ENCODE data around the gene ARFRP1. TPM values are rescaled to one million over a fixed set of nuclear protein-coding genes. Genes with fewer than 3 reads are reported as not detected.
A peak's percentile ranks its signal among the peaks of the same experiment; 100 is the strongest.

ARFRP1 gene
- polyA plus RNA-seq, 1 experiment, result 23.8 TPM

DNA sequence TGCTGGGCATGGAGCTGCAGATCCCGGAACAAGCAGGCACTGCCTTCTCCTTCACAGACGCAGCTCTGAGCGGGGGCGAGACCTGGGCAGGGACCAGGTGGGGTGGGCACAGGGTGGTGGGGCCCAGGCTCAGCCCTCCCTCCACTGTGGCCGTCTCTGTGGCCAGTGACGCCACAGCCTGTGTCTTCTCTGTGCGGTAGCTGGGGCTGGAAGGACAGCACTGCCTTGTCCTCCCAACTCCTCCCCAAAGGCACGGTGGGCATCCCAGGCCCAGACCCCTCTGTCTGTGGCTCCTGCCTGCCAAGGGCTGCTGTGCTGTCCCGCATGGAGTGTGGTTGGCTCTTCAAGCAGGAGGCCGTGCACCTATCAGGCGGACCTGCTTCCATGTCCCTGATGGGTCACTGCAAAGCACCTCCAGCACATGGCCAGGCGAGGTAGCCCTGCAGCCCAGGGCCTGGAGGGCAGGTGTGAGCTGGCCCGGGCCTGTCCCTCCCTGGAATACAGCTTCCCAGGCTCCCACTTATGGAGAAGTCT, 26.1 kb downstream of the ARFRP1 start:
- H3K27me3 ChIP-seq (ENCODE audit: control insufficient read depth, insufficient read depth, low read length), result no peaks in the 10 kb centered on the region
- CTCF ChIA-PET, result interaction anchor here (1.1 kb wide), 1 partner anchor 177 kb away, joined by 3 read pairs; no protein-coding TSS in a partner anchor
- DNase-seq (ENCODE audit: low read depth, low spot score), result no peak
- peak overlapping the region; percentile 97 for H3K27ac ChIP-seq (ENCODE audit: low read depth, low read length)
- no peak for TF ChIP-seq CTCF (IDR thresholded peaks at IDR 0.05; ENCODE audit: low read depth, low read length)
- H3K4me3 ChIP-seq (ENCODE audit: low read depth, low read length), result no peak overlapping the region
- POLR2A ChIA-PET, result interaction anchor here (0.6 to 2.3 kb wide), 7 partner anchors 10 to 183 kb away, joined by 3 to 14 read pairs (median 3); partner anchors contain the start of genes GMEB2, PTK6, RTEL1 and STMN3
- peaks cover 16% of the 10 kb centered on the region for H3K9me3 ChIP-seq (ENCODE audit: control insufficient read depth, insufficient read depth, low read length)

DNA sequence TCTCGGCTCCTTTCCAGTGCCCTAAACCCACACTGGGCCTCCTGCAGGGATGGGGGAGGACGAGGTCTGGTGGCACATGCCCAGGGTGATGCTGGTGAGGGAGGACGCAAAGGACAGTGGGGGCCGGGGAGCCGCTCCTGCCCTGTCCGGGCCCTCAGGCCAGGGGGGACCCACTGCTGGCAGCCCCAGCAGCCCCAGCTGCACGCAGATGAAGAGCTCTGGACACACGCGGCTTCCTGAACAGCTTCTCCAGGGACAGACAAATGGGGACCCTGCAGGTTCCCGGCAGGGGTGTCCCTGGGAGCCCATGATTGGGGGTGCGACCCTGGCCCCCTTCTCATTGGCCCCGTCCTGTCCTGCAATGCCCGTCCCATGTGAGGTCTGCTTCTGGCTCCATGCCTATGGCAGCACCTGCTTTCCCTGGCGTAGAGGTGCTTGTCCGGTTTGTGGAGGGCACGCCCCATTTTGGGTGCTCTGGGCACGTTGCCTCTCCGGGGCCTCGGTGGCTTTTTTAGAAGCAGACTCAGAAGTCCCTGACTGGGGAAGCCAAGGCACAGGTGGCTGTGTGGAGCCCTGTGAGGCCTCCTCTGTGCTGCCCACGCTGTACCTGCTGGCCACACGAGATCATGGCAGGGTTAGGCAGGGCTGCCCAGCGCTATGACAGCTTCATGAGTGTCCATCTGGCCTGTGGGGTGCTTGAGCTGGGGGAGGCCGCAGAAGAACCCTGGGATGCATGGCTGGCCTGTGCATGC, 26.7 kb downstream of the ARFRP1 start:
- Histone ChIP-seq H3K27ac (ENCODE audit: low read depth, low read length) (peak overlapping the region; percentile 97), H3K4me3 (ENCODE audit: low read depth, low read length) (no peak overlapping the region), H3K27me3 (ENCODE audit: control insufficient read depth, insufficient read depth, low read length) (no peaks in the 10 kb centered on the region), H3K9me3 (ENCODE audit: control insufficient read depth, insufficient read depth, low read length) (peaks cover 16% of the 10 kb centered on the region)
- POLR2A ChIA-PET, result interaction anchor here (0.6 to 2.3 kb wide), 2 partner anchors 23 to 110 kb away, joined by 4 to 14 read pairs; partner anchors contain the start of gene RTEL1
- DNase-seq (ENCODE audit: low read depth, low spot score), result no peak
- CTCF ChIA-PET, result no interaction called here
- TF ChIP-seq CTCF (IDR thresholded peaks at IDR 0.05; ENCODE audit: low read depth, low read length), result no peak

- TF ChIP-seq CTCF (IDR thresholded peaks at IDR 0.05; ENCODE audit: low read depth, low read length), result no peak
- peaks cover 16% of the 10 kb centered on the region for H3K9me3 ChIP-seq (ENCODE audit: control insufficient read depth, insufficient read depth, low read length)
- no peak for DNase-seq (ENCODE audit: low read depth, low spot score)
- no peak overlapping the region for H3K4me3 ChIP-seq (ENCODE audit: low read depth, low read length)
- CTCF ChIA-PET, result no interaction called here
- no peak overlapping the region for H3K27ac ChIP-seq (ENCODE audit: low read depth, low read length)
- POLR2A ChIA-PET, result interaction anchor here (0.6 kb wide), 1 partner anchor 109 kb away, joined by 4 read pairs; no protein-coding TSS in a partner anchor
- H3K27me3 ChIP-seq (ENCODE audit: control insufficient read depth, insufficient read depth, low read length), result no peaks in the 10 kb centered on the region
Observed at GRCh38 chr20:63680427-63680826, 27.3 kb downstream of the ARFRP1 start.

DNA sequence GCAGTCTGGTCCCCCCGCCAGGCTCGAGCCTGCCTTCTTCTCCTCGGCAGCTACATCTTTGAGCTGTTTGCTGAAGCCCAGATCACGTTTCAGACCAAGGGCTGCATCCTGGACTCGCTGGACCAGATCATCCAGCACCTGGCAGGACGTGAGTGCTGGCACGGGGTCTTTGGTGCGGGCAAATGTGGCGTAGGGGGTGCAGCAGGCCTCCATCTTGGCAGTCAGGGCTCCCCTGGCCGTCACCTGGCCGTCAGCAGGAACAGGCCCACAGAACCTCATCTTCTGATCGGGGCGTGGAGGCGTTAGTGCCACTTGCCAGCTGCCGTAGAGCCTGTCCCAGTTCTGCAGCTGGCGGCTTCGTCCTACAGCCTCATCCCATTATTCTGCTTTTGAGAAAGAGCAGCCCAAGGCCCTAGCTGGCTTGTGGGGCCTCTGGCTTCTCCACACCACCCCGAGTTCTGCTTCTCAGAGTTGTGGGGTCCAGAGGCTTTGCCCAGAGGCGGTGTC, 27.9 kb downstream of the ARFRP1 start:
- no peak for DNase-seq (ENCODE audit: low read depth, low spot score)
- no peak for TF ChIP-seq CTCF (IDR thresholded peaks at IDR 0.05; ENCODE audit: low read depth, low read length)
- Histone ChIP-seq H3K9me3 (ENCODE audit: control insufficient read depth, insufficient read depth, low read length) (peaks cover 16% of the 10 kb centered on the region), H3K4me3 (ENCODE audit: low read depth, low read length) (no peak overlapping the region), H3K27ac (ENCODE audit: low read depth, low read length) (no peak overlapping the region), H3K27me3 (ENCODE audit: control insufficient read depth, insufficient read depth, low read length) (no peaks in the 10 kb centered on the region)
- CTCF ChIA-PET, result no interaction called here
- POLR2A ChIA-PET, result no interaction called here
